Amniotic epithelial cell (primary cell): Measurements from ENCODE around the gene RRP12.
A peak's percentile ranks its signal among the peaks of the same experiment; 100 is the strongest.
"Not testable (repeated sequence)": the region's sequence is repeated elsewhere in the genome, so short reads cannot be mapped to it uniquely, and the experiment has no call there.

Source experiments
- DNase-seq: peaks from one replicate; pipeline ENCODE4 v3.0.0-alpha.2; 2010; ENCODE audit warnings: low read depth

The RRP12 gene, protein sequence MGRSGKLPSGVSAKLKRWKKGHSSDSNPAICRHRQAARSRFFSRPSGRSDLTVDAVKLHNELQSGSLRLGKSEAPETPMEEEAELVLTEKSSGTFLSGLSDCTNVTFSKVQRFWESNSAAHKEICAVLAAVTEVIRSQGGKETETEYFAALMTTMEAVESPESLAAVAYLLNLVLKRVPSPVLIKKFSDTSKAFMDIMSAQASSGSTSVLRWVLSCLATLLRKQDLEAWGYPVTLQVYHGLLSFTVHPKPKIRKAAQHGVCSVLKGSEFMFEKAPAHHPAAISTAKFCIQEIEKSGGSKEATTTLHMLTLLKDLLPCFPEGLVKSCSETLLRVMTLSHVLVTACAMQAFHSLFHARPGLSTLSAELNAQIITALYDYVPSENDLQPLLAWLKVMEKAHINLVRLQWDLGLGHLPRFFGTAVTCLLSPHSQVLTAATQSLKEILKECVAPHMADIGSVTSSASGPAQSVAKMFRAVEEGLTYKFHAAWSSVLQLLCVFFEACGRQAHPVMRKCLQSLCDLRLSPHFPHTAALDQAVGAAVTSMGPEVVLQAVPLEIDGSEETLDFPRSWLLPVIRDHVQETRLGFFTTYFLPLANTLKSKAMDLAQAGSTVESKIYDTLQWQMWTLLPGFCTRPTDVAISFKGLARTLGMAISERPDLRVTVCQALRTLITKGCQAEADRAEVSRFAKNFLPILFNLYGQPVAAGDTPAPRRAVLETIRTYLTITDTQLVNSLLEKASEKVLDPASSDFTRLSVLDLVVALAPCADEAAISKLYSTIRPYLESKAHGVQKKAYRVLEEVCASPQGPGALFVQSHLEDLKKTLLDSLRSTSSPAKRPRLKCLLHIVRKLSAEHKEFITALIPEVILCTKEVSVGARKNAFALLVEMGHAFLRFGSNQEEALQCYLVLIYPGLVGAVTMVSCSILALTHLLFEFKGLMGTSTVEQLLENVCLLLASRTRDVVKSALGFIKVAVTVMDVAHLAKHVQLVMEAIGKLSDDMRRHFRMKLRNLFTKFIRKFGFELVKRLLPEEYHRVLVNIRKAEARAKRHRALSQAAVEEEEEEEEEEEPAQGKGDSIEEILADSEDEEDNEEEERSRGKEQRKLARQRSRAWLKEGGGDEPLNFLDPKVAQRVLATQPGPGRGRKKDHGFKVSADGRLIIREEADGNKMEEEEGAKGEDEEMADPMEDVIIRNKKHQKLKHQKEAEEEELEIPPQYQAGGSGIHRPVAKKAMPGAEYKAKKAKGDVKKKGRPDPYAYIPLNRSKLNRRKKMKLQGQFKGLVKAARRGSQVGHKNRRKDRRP (N-terminal part only)

DNA sequence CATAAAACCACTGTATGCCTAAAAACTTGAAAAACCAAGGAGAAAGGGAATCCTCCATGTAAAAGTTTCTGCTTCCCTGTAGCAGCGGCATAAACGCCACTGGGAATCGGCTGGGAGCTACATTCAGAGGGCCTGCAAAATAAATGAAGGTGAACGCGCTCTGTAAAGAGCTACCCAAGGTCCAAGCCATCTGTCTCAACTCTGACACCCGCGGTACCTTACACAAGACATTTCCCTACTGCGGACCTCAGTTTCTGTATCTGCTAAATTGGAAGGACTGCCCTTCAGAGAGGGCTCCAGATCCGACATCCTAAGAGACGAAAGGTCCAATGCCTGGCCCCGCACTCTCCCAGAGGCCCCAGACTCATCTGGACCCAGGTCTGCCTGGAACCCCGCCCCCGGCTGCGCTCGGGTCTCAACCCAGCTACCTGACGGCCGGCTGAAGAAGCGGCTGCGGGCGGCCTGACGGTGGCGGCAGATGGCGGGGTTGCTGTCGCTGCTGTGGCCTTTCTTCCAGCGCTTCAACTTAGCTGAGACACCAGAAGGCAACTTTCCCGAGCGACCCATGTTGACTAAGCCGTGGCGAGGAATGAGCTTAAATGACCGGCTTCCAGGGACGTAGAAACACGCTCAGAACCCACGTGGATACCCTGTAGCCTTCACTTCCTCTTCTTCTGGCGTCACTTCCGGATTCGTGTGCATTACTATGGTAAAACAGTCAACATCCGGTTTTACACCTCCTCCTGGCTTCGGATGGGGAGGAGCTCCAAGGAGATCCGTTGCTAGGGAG lies at the start of gene RRP12:
Gene RRP12 (minus strand): TSS at position 676 of the 790 bp plus-strand sequence. CDS start 109 bp downstream, at position 567.
- peak; percentile 98 for DNase-seq

DNA sequence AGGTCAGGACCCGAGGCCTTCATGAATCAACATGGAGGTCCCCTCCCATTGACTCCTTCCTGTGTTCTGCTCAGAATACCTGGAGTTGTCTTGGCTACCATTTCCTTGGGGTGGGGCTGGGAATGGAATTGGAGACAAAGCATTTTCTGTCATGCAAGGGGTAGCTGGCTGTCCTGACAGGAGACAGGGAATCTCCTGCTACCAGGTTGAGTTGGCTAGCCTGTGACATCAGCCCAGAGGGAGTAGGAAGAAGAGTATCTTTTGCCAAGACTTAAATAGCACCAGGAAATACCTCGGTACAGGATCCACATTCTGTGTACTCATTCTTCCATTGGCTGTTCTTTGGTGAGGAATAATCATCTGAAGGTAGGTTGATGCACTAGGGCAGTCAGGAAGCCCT lies 49.7 kb upstream of the RRP12 start:
- no peak for DNase-seq

DNA sequence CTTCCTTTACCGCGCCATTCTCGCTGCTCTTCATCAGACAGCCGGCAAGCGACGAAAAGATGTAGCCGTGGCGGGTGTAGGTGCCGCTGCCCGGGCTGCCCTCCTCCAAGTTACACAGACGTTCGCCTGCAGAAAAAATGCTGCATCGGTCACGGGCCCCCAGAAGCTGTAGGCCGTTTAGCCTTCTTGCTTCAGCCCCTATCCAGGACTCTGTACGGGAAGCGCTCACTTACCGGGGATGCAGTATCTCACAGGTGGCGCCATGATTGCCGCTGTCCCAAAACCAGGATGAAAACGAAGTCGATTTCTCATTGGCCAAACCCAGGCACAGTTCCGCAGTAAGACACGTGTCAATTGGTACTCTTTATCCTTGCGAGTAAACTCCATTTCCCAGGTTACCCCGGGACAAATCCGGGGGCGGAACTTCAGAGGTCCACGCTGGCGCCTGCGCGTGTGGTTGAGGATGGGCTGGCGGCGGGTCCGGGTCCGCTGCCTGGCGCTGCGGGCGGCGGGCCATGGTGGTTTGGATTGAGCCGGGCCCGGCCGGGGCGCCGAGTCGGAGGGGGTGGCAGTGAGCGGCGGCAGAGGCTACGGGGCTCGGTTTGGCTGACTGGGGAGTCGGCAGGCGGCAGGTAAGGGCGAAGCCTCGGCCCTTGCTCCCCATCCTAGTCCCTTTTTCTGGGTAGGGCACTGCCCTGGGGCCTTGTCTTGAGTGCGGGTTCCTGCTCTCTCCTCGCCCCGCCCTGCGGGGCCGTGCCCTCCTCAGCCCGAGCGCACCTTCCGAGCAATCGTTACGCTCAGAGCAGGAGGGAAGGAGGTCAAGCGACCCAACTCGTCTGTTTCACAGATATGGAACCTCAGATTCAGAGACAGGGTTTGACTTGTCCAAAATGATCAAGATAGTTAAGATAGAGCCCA lies 44.8 kb upstream of the RRP12 start, which contains the start of the genes EXOSC1 and ZDHHC16:
Gene EXOSC1 (minus strand): TSS at position 285 of the 918 bp plus-strand sequence. CDS start 21 bp downstream, at position 264.
Gene ZDHHC16 (plus strand): TSS at position 454 of the 918 bp plus-strand sequence. CDS start 5,501 bp downstream, outside the sequence.
- peak; percentile 96 for DNase-seq

DNA sequence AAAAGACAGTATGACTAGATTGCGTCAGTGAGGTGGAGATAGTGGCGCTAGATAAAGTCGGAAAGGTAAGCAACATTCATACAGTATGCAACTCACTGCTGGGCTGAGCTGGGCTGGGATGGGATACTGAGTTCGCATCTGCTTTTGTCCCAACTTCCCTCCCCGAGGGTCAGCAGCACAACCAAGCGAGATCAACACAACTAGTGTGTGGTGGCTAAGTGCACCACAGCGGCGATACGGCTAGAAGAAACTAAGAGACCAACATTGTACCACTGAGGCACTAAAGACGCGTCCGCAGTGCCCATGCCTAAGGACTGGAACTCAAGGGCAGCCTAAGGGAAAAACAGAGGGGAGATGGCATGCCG lies 44.2 kb upstream of the RRP12 start:
- no peak for DNase-seq

DNA sequence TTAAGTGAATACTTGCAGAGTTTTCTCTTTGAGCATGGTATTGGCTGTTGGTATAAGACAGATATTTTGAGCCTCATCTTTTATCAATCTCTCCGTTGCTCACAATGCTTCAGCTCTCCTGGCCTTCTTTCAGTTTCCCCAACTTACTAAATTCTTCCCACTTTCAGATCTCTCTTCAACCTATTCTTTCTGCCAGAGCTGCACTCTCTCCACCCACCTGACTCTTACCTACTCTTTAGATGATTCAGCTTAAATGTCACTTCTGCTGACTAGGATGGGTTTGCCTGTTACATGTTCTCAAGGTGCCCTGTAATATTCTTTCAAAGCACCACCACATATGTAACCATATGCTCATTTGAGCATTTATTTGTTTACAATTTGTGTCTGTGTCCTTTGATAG lies 43.1 kb upstream of the RRP12 start:
- DNase-seq = no peak

DNA sequence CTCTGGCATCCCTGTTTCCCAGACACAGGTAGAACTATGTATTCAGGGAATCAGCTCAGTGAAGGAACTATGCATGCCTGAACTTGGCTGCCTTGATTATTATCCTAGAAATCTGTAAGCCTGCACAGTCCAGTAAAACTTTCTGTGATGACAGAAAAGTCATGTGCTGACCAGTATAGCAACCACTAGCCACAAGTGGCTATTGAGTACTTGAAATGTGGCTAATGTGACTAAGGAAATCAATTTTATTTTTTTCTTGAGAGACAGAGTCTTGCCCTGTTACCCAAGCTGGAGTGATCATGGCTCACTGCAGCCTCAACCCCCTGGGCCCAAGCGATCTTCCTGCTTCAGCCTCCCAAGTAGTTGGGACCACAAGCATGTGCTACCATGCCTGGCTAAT lies 41.1 kb upstream of the RRP12 start:
- no peak for DNase-seq

DNA sequence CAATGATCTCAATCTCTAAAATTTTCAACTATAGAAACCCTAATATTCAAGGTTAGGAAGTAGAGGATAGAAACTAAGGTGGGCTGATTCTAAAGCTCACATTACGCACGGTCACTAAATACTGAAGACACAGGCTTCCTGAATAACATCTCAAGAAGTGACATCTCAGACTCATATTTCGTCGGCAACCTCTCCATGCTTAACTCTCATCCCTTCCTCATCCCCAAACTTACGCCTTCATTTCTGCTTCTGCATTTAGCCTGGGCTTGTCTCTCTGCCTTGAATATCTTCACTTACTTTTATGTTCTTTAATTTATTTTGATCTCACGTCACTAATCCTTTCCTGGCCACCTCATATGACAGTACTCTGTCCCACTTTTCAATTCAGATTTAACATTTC lies 34.1 kb upstream of the RRP12 start:
- no peak for DNase-seq

DNA sequence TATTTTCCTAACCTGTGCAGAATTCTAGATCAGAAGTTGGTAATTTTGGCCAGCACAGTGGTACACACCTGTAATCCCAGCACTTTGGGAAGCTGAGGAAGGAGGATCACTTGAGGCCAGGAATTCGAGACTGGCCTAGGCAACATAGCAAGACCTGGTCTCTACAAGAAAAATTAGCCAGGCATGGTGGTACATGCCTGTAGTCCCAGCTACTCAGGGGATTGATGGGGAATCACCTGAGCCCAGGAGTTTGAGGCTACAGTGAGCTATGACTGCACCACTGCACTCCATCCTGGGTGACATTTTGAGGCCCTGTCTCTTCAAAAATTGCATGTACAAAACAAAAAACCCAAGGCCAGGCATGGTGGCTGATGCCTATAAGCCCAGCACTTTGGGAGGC lies 33.4 kb upstream of the RRP12 start:
- DNase-seq = no peak

DNA sequence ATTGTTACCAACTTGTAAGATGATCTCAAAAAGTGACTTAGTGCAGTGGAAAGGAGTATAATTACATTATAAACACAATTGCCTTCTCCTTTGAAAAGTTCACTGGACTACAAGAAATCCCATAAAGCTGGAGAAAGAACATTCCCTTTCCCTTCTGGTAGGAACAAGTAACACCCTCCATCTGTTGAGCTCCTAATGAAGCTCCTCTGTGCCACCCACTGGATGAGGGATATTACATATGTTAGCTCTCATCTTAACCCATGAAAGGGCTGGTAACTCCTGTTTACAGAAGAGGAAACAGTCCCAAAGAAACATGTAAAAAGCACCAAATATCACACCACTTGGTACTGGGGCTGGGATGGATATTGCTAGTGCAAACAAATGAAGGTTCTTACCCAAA lies 32.9 kb upstream of the RRP12 start:
- no peak for DNase-seq

DNA sequence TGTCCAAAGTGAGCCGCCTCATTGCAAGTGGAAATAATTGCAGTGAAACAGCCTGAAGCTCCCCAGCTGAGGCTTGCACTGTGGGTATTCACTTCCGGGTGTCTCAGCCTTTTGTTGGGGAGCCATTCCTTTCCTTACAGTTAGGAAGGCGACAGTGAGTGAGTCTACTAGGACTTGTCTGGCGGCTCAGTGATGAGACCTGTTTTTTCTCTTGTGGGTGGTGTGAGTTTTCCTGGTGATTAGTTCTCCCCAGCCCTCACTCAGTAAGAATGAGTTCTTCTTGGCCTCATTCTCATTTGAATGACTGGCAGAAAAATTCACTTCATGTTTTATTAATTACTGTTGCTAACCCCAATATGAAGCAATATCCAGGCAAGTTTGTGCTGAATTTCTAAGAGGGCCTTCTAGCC lies 27.4 kb upstream of the RRP12 start:
- peak; percentile 68 for DNase-seq

DNA sequence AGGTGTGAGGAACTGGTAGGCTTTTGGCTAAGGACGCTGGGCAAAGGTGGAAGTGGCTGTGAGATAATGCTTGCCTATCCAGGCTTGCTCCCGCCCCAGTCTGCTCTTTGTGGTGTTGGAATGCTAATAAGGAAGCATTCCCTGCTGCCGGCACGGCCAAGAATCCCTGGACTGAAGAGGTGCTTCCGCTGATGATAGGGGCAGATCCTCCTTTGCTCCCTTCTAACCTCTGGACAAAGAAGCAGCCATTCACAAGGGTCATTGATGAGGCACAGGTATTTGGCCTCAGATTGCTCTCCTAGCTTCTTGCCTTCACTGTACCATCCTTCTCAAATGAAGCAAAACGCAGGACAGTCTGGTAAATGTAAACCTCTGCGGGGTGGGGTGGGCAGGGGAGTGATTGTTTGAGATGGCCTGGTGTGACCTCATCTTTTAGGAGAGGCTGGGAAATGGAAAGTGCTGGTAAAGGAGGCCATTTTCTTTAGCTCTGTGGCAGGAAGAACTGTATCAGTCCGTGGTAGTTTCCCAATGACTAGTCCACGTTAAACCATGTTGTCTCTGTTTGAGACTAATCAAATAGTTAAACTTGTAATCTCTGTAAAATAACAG lies 26.5 kb upstream of the RRP12 start:
- DNase-seq = peak; percentile 37

DNA sequence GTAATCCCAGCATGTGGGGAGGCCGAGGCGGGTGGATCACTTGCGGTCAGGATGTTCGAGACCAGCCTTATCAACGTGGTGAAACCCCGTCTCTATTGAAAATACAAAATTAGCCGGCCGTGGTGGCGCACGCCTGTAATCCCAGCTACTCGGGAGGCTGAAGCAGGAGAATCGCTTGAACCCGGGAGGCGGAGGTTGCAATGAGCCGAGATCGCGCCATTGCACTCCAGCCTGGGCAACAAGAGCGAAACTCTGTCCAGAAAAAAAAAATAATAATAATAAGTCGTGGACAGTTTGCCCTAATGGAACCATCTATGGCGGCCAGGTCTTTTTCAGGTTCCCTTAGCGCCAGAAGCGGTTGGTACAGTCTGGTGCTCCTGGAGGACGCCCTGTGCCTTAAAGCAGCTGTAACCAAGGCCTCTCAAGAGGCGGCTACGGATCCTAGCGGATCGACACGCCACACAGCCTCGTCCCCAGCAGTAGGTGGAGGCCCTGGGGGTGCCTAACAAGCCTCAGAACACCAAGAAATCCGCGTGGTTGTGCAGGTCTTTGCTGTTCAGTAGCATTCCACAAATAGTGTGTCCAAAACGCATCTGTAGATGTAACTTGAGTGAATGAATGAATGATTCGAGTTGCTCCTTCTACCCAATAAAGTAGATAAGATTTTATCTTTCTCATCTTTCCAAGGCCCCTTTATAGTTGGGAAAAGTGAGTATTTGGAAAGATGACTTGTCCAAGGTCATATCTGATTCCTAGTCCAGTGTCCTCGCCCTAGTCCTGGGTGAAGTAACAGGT lies 25.8 kb upstream of the RRP12 start:
- no peak for DNase-seq

DNA sequence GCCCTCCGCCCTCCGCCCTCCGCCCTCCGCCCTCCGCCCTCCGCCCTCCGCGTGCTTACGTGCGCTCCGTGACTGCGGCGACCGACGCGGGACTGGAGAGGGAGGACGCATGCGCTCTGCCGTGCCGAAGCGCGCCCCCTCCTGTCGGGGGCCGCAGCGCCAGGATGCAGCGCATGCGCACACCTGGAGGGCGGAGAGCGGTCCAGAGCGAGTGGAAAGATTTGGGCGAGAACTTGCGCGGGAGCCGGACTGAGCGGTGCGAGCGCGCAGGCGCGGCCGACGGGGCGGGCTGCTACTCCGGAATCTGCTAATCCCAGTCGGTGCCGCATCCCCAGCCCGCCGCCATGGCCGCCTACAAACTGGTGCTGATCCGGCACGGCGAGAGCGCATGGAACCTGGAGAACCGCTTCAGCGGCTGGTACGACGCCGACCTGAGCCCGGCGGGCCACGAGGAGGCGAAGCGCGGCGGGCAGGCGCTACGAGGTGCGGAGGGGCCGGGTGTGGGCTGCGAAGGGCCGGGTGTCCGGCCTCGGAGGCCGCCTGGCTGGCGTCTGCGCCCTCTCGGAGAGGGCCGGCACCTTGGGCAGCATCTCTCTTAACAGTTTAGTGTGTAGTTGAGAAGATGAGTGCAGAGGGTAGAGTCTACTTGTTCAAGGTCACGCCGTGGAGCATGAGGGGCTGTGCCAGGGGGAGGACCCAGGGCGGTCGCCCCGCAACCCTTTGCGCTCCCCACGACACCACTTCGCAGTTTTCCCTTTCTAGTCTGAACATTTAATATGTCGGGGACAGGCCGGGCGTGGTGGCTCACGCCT lies 25.0 kb upstream of the RRP12 start, which contains the start of gene PGAM1:
Gene PGAM1 (plus strand): TSS at position 228 of the 812 bp plus-strand sequence. CDS start 117 bp downstream, at position 345.
- DNase-seq = peak; percentile 92

DNA sequence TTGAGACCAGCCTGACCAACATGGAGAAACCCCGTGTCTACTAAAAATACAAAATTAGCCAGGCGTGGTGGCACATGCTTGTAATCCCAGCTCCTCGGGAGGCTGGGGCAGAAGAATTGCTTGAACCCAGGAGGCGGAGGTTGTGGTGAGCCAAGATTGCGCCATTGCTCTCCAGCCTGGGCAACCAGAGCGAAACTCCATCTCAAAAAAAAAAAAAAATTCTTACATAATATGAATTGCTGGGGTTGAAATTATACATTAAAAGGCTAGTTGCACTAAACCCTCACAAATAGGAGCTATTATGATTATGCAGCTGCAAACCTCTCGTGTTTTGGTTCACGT lies 22.6 kb upstream of the RRP12 start:
- DNase-seq = not testable (repeated sequence)

DNA sequence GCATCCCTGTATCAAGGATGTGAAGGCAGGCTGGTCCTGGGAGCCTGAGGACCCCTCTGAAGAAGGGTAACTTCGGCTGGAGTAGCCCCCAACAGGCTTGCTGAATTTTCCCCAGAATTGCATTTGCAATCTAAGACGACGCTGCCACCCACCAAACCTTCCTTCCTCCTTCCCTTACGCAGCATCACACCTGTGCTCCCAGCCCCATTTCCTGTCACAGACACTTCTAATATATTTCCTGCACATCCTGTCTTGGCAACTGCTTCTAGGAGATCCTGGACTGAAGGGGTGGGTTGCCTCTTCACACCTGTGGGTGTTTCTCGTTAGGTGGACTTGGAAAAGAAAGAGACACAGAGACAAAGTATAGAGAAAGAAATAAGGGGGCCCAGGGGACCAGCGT lies 15.4 kb upstream of the RRP12 start:
- DNase-seq = no peak

DNA sequence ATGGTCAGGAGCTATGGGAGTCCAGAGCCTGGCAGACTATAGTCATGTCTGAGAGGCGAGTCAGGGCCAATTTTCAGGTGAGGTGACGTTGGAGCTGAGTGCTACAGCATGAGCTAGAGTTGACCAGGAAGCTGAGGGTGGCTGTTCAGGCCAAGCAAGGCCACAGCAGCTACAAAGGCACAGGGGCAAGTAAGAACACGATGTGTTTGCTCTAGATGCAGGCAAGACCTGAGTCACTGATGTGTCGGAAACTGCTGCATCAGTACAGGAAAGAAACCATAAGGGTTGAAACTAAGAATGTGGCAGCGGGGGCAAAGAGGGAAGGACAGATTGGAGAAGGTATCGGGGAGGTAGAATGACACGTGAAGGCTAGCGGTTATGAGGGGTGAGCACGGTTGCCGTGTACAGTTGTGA lies 11.8 kb upstream of the RRP12 start:
- no peak for DNase-seq

DNA sequence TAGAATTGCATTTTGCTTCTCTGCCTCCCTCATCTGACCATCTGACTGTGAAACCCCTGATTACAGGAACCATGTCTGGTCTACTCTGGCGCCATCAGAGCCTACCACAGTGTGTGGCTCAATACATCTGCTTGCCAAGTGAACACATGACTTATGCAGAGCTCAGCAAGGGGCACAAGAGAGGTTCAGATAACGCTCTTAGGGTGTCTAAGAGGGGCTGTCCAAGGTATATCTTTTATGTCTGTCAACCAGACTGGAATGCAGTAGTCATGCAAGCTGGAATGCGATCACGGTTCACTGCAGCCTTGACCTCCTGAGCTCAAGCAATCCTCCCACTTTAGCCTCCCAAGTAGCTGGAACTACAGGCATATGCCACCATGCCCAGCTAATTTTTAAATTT lies 10.3 kb upstream of the RRP12 start:
- peak; percentile 91 for DNase-seq

DNA sequence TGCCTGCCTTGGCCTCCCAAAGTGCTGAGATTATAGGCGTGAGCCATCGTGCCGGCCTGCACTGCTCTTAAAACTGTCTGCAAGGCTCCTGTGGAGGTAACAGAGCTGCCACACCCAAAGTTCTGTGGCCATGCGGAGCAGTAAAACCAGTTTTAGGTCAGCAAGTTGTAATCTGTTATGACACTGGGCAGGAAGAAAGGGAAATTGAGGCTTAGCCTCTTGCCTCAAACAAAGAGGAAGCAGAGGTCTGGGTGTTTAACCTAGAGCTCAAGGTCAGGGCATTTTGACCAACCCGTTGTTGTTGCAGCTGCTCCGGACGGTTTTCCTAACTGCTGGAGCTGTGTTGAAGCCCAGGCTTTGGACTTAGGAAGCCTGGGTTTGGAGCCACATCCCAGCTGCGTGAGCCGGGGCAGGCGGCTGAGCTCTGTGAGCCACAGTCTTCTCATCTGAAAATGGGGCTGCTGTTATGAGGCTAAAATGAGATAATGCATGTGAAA lies 7.4 kb upstream of the RRP12 start:
- no peak for DNase-seq
